Nephron (organoid): ENCODE results near the gene ZDHHC14.

Source experiments
- H3K27ac Mint-ChIP-seq, 3 experiments: 2 replicates each; pipeline ENCODE4 v1.8.0; 2020; ENCODE audit warnings: mixed read lengths in 3 of 3, mild to moderate bottlenecking in 2 of 3, moderate library complexity in 1 of 3
- H3K27me3 Mint-ChIP-seq: 2 replicates; pipeline ENCODE4 v1.8.0; 2021; ENCODE audit warnings: low read depth, mild to moderate bottlenecking, moderate library complexity, mixed read lengths
- H3K36me3 Mint-ChIP-seq: 2 replicates; pipeline ENCODE4 v1.8.0; 2020; ENCODE audit warnings: low read depth, mixed read lengths
- H3K4me1 Mint-ChIP-seq: 2 replicates; pipeline ENCODE4 v1.8.0; 2020; ENCODE audit warnings: mixed read lengths
- H3K4me3 Mint-ChIP-seq, 3 experiments: 2 replicates each; pipeline ENCODE4 v1.8.0; 2020; ENCODE audit warnings: mild to moderate bottlenecking in 3 of 3, mixed read lengths in 3 of 3, moderate library complexity in 2 of 3
- H3K9me3 Mint-ChIP-seq: 2 replicates; pipeline ENCODE4 v1.8.0; 2020; ENCODE audit warnings: mixed read lengths
- TF ChIP-seq, protein P1 (sequence below), 3 experiments: fragments of 200-600 bp; sonication (generic); IDR thresholded peaks; one replicate each; pipeline ENCODE4 v1.5.0; 2021; ENCODE audit warnings: antibody characterized with exemption in 3 of 3; ENCODE audit not compliant: unreplicated experiment in 3 of 3

Gene ZDHHC14

DNA sequence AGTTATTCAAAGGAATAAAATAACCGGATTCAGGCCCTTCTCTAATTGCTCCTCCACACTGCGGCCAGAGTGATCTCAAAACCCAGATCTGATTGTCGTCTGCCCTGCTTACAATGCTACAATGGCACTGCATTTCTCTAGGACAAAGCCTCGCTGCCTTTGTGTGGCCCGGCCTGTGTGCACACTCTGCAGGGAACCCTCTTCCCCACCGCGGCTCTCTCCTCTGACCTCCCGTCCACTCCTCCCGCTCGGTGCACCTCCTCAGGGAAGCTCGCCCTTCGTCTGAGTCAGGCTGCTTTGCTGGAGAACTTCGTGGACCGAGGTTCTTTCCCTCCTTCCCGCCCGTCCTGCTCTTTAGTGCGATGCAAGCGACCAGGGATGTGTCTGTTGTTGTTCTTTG is 340.4 kb downstream of the ZDHHC14 start:
- peaks cover 13% of the 10 kb centered on the region for H3K36me3 Mint-ChIP-seq
- TF ChIP-seq, protein P1, sequence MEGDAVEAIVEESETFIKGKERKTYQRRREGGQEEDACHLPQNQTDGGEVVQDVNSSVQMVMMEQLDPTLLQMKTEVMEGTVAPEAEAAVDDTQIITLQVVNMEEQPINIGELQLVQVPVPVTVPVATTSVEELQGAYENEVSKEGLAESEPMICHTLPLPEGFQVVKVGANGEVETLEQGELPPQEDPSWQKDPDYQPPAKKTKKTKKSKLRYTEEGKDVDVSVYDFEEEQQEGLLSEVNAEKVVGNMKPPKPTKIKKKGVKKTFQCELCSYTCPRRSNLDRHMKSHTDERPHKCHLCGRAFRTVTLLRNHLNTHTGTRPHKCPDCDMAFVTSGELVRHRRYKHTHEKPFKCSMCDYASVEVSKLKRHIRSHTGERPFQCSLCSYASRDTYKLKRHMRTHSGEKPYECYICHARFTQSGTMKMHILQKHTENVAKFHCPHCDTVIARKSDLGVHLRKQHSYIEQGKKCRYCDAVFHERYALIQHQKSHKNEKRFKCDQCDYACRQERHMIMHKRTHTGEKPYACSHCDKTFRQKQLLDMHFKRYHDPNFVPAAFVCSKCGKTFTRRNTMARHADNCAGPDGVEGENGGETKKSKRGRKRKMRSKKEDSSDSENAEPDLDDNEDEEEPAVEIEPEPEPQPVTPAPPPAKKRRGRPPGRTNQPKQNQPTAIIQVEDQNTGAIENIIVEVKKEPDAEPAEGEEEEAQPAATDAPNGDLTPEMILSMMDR (IDR thresholded peaks at IDR 0.05; ENCODE audit: unreplicated experiment in 3 of 3): no peak
- peaks cover 17% of the 10 kb centered on the region for H3K9me3 Mint-ChIP-seq
- peaks cover 39% of the 10 kb centered on the region for H3K4me1 Mint-ChIP-seq
- H3K27me3 Mint-ChIP-seq: peaks cover 8% of the 10 kb centered on the region
- H3K4me3 Mint-ChIP-seq: no peak overlapping the region
- H3K27ac Mint-ChIP-seq: peak overlapping the region in 1 of 3 experiments; percentile 37

DNA sequence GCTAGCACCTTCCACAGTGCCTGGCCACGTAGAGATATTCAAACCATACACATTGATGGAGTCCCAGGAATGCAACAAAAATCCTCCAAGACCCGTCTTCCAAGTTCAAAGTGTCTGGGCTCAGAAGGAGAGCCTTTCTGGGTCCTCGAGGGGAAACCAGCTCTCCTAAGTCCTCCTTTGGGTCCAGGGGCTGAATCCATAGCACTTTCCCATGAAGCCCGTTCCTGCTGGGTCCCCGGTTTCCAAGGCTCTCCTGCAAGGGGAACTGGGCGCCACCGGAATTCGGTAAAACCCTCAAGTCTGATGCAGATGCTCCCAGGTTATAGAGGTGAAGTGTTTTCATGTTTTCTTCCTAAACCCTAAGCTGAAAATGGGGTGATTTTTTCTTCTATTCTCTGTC is 340.8 kb downstream of the ZDHHC14 start:
- Mint-ChIP-seq H3K4me1 (peaks cover 35% of the 10 kb centered on the region), H3K36me3 (peaks cover 13% of the 10 kb centered on the region), H3K27me3 (peaks cover 8% of the 10 kb centered on the region), H3K9me3 (peaks cover 17% of the 10 kb centered on the region), H3K4me3 (no peak overlapping the region), H3K27ac (peak overlapping the region in 1 of 3 experiments; percentile 37)
- TF ChIP-seq, protein P1 (IDR thresholded peaks at IDR 0.05; ENCODE audit: unreplicated experiment in 3 of 3): no peak

DNA sequence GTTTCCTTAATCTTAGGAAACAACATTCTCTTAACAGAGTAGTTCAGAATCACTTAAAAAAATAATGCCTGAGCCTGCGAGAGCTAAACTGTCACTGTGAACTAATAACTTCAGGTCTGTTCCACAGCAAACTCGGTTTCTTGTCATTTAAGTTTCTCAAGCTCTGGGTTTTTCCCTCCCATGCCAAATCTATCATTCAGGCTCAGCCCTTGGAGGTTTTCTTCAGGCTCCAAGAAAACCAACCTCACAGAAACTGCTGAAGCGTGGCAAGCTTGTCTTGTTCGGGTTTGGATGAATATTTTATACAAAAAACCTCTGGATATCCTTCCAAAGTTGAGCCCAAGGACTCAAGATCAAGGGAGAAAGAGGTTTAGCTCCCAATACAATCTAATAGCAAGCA is 342.4 kb downstream of the ZDHHC14 start:
- TF ChIP-seq, protein P1 (IDR thresholded peaks at IDR 0.05; ENCODE audit: unreplicated experiment in 3 of 3): no peak
- Mint-ChIP-seq H3K27me3 (peaks cover 8% of the 10 kb centered on the region), H3K9me3 (peaks cover 17% of the 10 kb centered on the region), H3K36me3 (peaks cover 13% of the 10 kb centered on the region), H3K4me3 (no peak overlapping the region), H3K27ac (peak overlapping the region; percentile 5 to 28 (median 22)), H3K4me1 (peaks cover 30% of the 10 kb centered on the region)

DNA sequence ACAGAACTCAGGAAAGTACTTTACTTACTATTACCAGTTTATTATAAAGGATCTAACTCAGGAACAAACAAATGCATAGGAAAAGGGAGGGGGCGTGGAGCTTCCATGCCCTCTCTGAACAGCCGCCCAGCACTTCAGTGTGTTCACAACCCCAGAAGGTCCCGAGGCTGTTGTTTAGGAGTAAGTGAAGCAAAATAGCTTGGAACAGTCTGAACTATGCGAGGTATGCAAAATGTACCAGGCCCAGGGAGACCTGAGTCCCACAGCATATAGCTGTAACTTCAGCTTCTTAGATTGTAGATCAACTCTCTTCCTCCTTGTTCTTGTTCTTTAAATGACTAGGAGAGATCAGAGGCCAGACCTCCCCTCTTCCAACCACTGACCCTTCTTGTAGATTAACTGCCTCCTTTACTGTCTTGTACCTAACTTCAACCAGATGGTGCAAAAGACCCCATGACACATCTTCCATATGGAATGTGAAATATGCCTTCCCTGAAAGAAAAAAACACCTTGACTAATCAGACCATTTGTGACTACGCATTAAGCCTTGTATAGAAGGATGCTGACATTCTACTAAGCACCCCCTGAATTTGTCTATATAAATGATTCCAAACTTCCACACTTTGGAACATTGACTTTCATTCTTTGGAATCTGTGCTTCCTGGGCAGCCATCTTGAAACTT is 343.3 kb downstream of the ZDHHC14 start:
- peaks cover 8% of the 10 kb centered on the region for H3K27me3 Mint-ChIP-seq

DNA sequence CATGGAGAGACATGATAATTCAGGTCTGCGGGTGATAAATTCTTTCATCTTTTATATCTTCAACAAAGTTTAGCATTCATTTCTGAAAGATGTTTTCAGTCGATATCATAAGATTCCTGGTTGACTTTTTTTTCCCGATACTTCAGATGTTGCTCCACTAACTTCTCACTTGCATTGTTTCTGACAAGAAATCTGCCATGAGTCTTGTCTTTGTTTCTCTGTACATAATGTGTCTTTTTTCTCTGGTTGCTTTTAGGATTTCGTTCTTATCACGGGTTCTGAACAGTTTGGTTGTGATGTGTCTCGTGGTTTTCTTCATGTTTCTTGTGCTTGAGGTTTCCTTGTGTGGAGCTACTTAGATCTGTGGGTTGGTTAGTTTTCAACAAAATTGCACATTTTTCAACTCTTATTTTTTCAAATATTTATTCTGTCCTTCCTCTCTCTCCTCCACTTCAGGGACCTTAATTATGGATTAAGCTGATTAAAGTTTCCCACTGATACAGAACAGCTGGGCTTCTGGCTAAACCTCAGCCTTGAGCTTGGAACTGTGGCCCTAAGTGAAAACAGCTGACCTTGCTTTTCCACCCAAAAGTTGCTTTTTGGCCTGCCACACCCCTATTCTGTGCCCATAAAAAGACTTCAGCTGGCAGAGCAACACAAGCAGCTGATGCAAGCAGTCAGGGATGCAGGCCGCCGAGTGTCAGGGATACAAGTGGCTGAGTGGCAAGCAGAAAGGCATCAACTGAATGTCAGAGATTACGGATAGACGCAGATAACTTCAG is 344.2 kb downstream of the ZDHHC14 start:
- H3K4me1 Mint-ChIP-seq: peaks cover 16% of the 10 kb centered on the region
- peaks cover 17% of the 10 kb centered on the region for H3K9me3 Mint-ChIP-seq
- TF ChIP-seq, protein P1 (IDR thresholded peaks at IDR 0.05; ENCODE audit: unreplicated experiment in 3 of 3): no peak
- H3K4me3 Mint-ChIP-seq: no peak overlapping the region
- H3K27me3 Mint-ChIP-seq: peaks cover 2% of the 10 kb centered on the region
- no peak overlapping the region for H3K27ac Mint-ChIP-seq
- peaks cover 13% of the 10 kb centered on the region for H3K36me3 Mint-ChIP-seq

More for the DNA sequence above, 343.3 kb downstream of the ZDHHC14 start:
- Mint-ChIP-seq H3K27ac (peak overlapping the region in 2 of 3 experiments; percentile 1 to 18), H3K9me3 (peaks cover 17% of the 10 kb centered on the region), H3K4me1 (peaks cover 21% of the 10 kb centered on the region), H3K4me3 (no peak overlapping the region), H3K36me3 (peaks cover 13% of the 10 kb centered on the region)
- TF ChIP-seq, protein P1 (IDR thresholded peaks at IDR 0.05; ENCODE audit: unreplicated experiment in 3 of 3): no peak
